K562 (cell line): ENCODE results near the gene ALK. TPM values are rescaled to one million over a fixed set of nuclear protein-coding genes. Genes with fewer than 3 reads are reported as not detected.

Experiments used
- ATAC-seq: fragments of 200-7000 bp; cut with Tn5 transposase; 3 replicates; pipeline ENCODE4 v1.9.1; 2020; ENCODE audit warnings: moderate library complexity
- BruUV-seq: library from RNA; stranded (reverse); fragments of 400-500 nt; replicated peaks from 2 replicates; lab custom pipeline; 2021; lab: Mats Ljungman, UMichigan
- CTCF ChIA-PET: fragments of 300-600 bp; formaldehyde crosslinking; extraction: SDS; loops from one replicate; lab custom pipeline; 2021; ENCODE audit warnings: low intra/inter-chr PET ratio; lab: Yijun Ruan, JAX
- POLR2A ChIA-PET: fragments of 300-600, 350-650 bp; sonication (Branson Sonifier 250); formaldehyde crosslinking; extraction: SDS; loops from one replicate; lab custom pipeline; 2021; ENCODE audit warnings: antibody characterized with exemption, inconsistent platforms; lab: Yijun Ruan, JAX
- DNase-seq, 4 experiments: peaks; one replicate each; pipeline versions ENCODE4 v3.0.0 to v3.0.0-alpha.2; 2011 to 2018; ENCODE audit warnings: low spot score in 3 of 4, mixed read lengths in 3 of 4; ENCODE audit errors: extremely low read depth in 1 of 4
- FAIRE-seq: peaks from 2 replicates; lab custom pipeline; 2011; peaks lifted over from hg19 to GRCh38; lab: Jason Lieb, UNC
- H2AFZ ChIP-seq: 2 replicates; pipeline ENCODE4 v1.6.0; 2011; ENCODE audit warnings: low read depth, low read length, control low read depth, inconsistent platforms
- H3K27ac ChIP-seq: fragments of 200-600 bp; 3 replicates; pipeline ENCODE4 v1.8.0; 2011; ENCODE audit warnings: low read depth, mild to moderate bottlenecking, control low read depth, inconsistent platforms, low read length, moderate library complexity, mixed read lengths; ENCODE audit errors: extremely low read depth
- H3K27me3 ChIP-seq, 2 experiments: fragments of 300-600 bp in 1 of 2; 2 replicates in 1 of 2; 3 replicates in 1 of 2; pipeline versions ENCODE4 v1.6.0 to v1.8.0; 2011; ENCODE audit warnings: inconsistent platforms in 2 of 2, low read length in 2 of 2, mild to moderate bottlenecking in 1 of 2, mixed read lengths in 1 of 2, moderate library complexity in 1 of 2; ENCODE audit not compliant: control insufficient read depth in 2 of 2, insufficient read depth in 2 of 2
- H3K36me3 ChIP-seq: fragments of 300-600 bp; 3 replicates; pipeline ENCODE4 v1.8.0; 2011; ENCODE audit warnings: mild to moderate bottlenecking, low read length, inconsistent platforms; ENCODE audit not compliant: control insufficient read depth, insufficient read depth
- H3K4me1 ChIP-seq, 2 experiments: fragments of 200-600 bp in 1 of 2; replicated peaks in 1 of 2; 2 replicates in 1 of 2; 3 replicates in 1 of 2; pipeline versions ENCODE4 v1.5.1 to v1.8.0; 2011; ENCODE audit warnings: inconsistent platforms in 2 of 2, low read length in 2 of 2, mild to moderate bottlenecking in 1 of 2, mixed read lengths in 1 of 2, moderate library complexity in 1 of 2; ENCODE audit not compliant: control insufficient read depth in 2 of 2, insufficient read depth in 2 of 2
- H3K4me2 ChIP-seq: 2 replicates; pipeline ENCODE4 v1.6.1; 2011; ENCODE audit warnings: low read length, control low read depth, inconsistent platforms, mixed read lengths; ENCODE audit not compliant: insufficient read depth
- H3K4me3 ChIP-seq: fragments of 200-600 bp; sonication (generic), shearing (Covaris generic); 2 replicates; pipeline ENCODE4 v1.5.1; 2016; ENCODE audit warnings: control low read depth, inconsistent platforms
- H3K79me2 ChIP-seq: fragments of 200-600 bp; 3 replicates; pipeline ENCODE4 v1.8.0; 2011; ENCODE audit warnings: low read length, inconsistent platforms; ENCODE audit not compliant: control insufficient read depth, insufficient read depth
- H3K9ac ChIP-seq, 2 experiments: 2 replicates each; pipeline versions ENCODE4 v1.6.0 to v1.6.1; 2011; ENCODE audit warnings: low read depth in 2 of 2, low read length in 2 of 2, control low read depth in 1 of 2, inconsistent platforms in 1 of 2, mild to moderate bottlenecking in 1 of 2, mixed read lengths in 1 of 2; ENCODE audit not compliant: insufficient read depth in 1 of 2
- H3K9me1 ChIP-seq: one replicate; pipeline ENCODE4 v1.6.0; 2011; ENCODE audit warnings: inconsistent platforms, mild to moderate bottlenecking, low read length, moderate library complexity; ENCODE audit not compliant: control insufficient read depth, insufficient read depth
- H3K9me3 ChIP-seq: replicated peaks from 2 replicates; pipeline ENCODE4 v1.5.1; 2011; ENCODE audit warnings: low read depth, low read length, inconsistent platforms; ENCODE audit not compliant: control insufficient read depth, insufficient read depth
- H4K20me1 ChIP-seq: replicated peaks from 2 replicates; pipeline ENCODE4 v1.6.1; 2011; ENCODE audit warnings: low read length, inconsistent platforms, mixed read lengths; ENCODE audit not compliant: control insufficient read depth, insufficient read depth
- AFF4 ChIP-seq: sonication (generic); formaldehyde crosslinking; IDR thresholded peaks from 2 replicates; pipeline ENCODE4 v1.8.0; 2023; ENCODE audit warnings: mild to moderate bottlenecking, missing genetic modification reagents
- BRD4 ChIP-seq: fragments of 200-600 bp; sonication (generic); IDR thresholded peaks from 2 replicates; pipeline ENCODE4 v1.6.1; 2017; ENCODE audit warnings: inconsistent platforms
- FUS ChIP-seq: fragments of 200-400 bp; formaldehyde crosslinking; optimal IDR thresholded peaks from 2 replicates; pipeline ENCODE3; 2017; ENCODE audit warnings: low read depth, low read length
- GABPB2 ChIP-seq: fragments of 250-450 bp; sonication (Bioruptor Pico); conservative IDR thresholded peaks from 2 replicates; pipeline ENCODE4 v1.5.1; 2021; ENCODE audit warnings: mild to moderate bottlenecking
- IRF1 ChIP-seq: sonication (generic); formaldehyde crosslinking; IDR thresholded peaks from 2 replicates; pipeline ENCODE4 v1.8.0; 2022; ENCODE audit warnings: missing genetic modification reagents, mild to moderate bottlenecking, borderline replicate concordance
- MAFF ChIP-seq: IDR thresholded peaks from 2 replicates; pipeline ENCODE4 v1.6.1; 2012; ENCODE audit warnings: low read length, improper control_type of control experiment
- MNT ChIP-seq, 2 experiments: fragments of 450-650 bp; conservative IDR thresholded peaks; 2 replicates each; pipeline ENCODE4 v1.6.1; 2017; ENCODE audit warnings: mild to moderate bottlenecking in 2 of 2, moderate library complexity in 2 of 2
- PHF20 ChIP-seq: fragments of 450-650 bp; IDR thresholded peaks from 2 replicates; pipeline ENCODE4 v1.6.1; 2018; ENCODE audit not compliant: partially characterized antibody
- POLR2A ChIP-seq: fragments of 450-650 bp; conservative IDR thresholded peaks from 2 replicates; pipeline ENCODE4 v1.6.1; 2016
- RBM39 ChIP-seq: fragments of 200-400 bp; formaldehyde crosslinking; optimal IDR thresholded peaks from 2 replicates; pipeline ENCODE3; 2018; ENCODE audit warnings: low read depth, low read length
- RNF2 ChIP-seq: sonication (generic); IDR thresholded peaks from 2 replicates; pipeline ENCODE4 v1.6.1; 2016
- TARDBP ChIP-seq: fragments of 450-650 bp; IDR thresholded peaks from 2 replicates; pipeline ENCODE4 v1.6.1; 2016
- ZNF133 ChIP-seq: fragments of 250-450 bp; sonication (Bioruptor Pico); IDR thresholded peaks from 2 replicates; pipeline ENCODE4 v1.4.0; 2020; ENCODE audit warnings: mild to moderate bottlenecking
- ZNF174 ChIP-seq: fragments of 250-450 bp; sonication (Bioruptor Pico); IDR thresholded peaks from 2 replicates; pipeline ENCODE4 v1.4.0; 2020; ENCODE audit warnings: mild to moderate bottlenecking
- WGBS: fragments of 100-300 bp; shearing (Covaris generic); methylation state at CpG from one replicate; pipeline ENCODE4 v1.1.6; 2016; ENCODE audit warnings: low coverage, mixed read lengths; ENCODE audit not compliant: insufficient coverage; ENCODE audit errors: missing lambda C conversion rate; 5-methylcytosine and 5-hydroxymethylcytosine counted together
- in situ Hi-C: fragments of 300-500 bp; cut with MboI; formaldehyde crosslinking; loops from 4 replicates; pipeline ENCODE4 v1.15.0; 2018; ENCODE audit warnings: inconsistent platforms, mixed read lengths
- intact Hi-C: fragments of 100-400 bp; cut with micrococcal nuclease; formaldehyde crosslinking; loops from 2 replicates; pipeline ENCODE4 v1.14.2; 2022
- polyA plus RNA-seq, 8 experiments: library from polyadenylated mRNA; depleted of rRNA in 4 of 8; stranded (reverse) in 5 of 8; unstranded in 3 of 8; fragments of >200 nt; fragmentation: Nextera tagmentation in 2 of 8; fragmentation: Illumina TruSeq in 1 of 8; extraction: Ambion mirVana in 2 of 8; extraction: Trizol in 1 of 8; gene quantifications; 2 replicates each; pipeline versions ENCODE4 v1.2.1 to v1.2.3, GENCODE V29; 2011 to 2014; ENCODE audit warnings: inconsistent platforms in 1 of 8, missing spikeins in 1 of 8
- total RNA-seq, 7 experiments: library from RNA; depleted of rRNA in 6 of 7; stranded (reverse); fragments of >200 nt in 6 of 7; fragmentation: Illumina TruSeq in 2 of 7; extraction: Trizol in 2 of 7; gene quantifications; 2 replicates each; pipeline versions ENCODE4 v1.2.1 to v1.2.3, GENCODE V29; 2011 to 2021; ENCODE audit warnings: low replicate concordance in 1 of 7
- TF ChIP-seq, protein P1 (sequence below): fragments of 450-650 bp; conservative IDR thresholded peaks from 2 replicates; pipeline ENCODE4 v1.6.1; 2016; ENCODE audit warnings: missing genetic modification characterization, low read depth, mild to moderate bottlenecking, missing compliant biosample characterization, moderate library complexity
- TF ChIP-seq, protein P2 (sequence below): fragments of 450-650 bp; IDR thresholded peaks from 2 replicates; pipeline ENCODE4 v1.7.0; 2016; ENCODE audit warnings: borderline replicate concordance

Gene ALK
- total and polyA plus RNA-seq, 9 of the 15 experiments (the other 6 are each of a cell fraction or from before 2014, with no cell fraction given), result not detected

DNA sequence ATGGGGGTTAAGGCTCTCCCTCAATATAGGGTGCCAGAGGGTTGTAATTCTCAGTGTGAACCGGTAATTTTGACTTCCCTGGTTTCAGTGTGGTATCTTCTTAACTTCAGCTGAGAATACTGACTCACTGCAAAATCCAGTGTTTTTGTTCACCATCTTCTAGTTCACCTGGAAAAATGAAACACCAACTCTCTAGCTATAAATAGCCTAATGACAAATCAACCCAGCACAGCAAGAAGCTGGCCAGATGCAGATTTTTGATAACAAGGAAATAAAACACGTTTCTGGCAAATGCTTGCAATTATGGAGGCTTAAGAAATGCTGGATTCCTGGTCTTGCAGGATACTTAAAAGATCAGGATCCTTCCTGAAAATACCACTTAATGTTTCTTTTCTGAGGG is 613.9 kb downstream of the ALK start:
- H3K79me2 ChIP-seq, result no peaks in the 10 kb centered on the region
- DNase-seq, result no peak
- no peak overlapping the region for H3K4me3 ChIP-seq
- intact Hi-C loops (no loop called here), in situ Hi-C loops (no loop called here)
- WGBS, result 0% methylated on average over 2 of the region's 2 CpGs
- ChIA-PET POLR2A (no interaction called here), CTCF (no interaction called here)
- no peak for ATAC-seq
- no peak overlapping the region for H3K27ac ChIP-seq
- BruUV-seq, result no TSS peak
- H3K9me3 ChIP-seq, result no peaks in the 10 kb centered on the region
- no peak overlapping the region for H2AFZ ChIP-seq
- FAIRE-seq, result no peak
- no peaks in the 10 kb centered on the region; a peak in 1 of 5 replicates for H3K27me3 ChIP-seq
- H3K36me3 ChIP-seq, result no peaks in the 10 kb centered on the region
- no peaks in the 10 kb centered on the region; the same call in 1 of the 2 replicates for H4K20me1 ChIP-seq
- H3K4me1 ChIP-seq, result no peaks in the 10 kb centered on the region
- no peak overlapping the region for H3K4me2 ChIP-seq
- H3K9ac ChIP-seq, result no peak overlapping the region
- no peaks in the 10 kb centered on the region for H3K9me1 ChIP-seq
- TF ChIP-seq RBM39, result no peak
- no peak for TF ChIP-seq ZNF174 (CRISPR knock-in tag)
- no peak for TF ChIP-seq MAFF
- TF ChIP-seq, protein P1, sequence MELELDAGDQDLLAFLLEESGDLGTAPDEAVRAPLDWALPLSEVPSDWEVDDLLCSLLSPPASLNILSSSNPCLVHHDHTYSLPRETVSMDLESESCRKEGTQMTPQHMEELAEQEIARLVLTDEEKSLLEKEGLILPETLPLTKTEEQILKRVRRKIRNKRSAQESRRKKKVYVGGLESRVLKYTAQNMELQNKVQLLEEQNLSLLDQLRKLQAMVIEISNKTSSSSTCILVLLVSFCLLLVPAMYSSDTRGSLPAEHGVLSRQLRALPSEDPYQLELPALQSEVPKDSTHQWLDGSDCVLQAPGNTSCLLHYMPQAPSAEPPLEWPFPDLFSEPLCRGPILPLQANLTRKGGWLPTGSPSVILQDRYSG, result no peak
- TF ChIP-seq ZNF133 (CRISPR knock-in tag), result no peak
- TF ChIP-seq FUS, result no peak
- no peak for TF ChIP-seq GABPB2
- no peak for TF ChIP-seq PHF20
- no peak for TF ChIP-seq POLR2A
- no peak for TF ChIP-seq IRF1
- no peak for TF ChIP-seq TARDBP
- TF ChIP-seq RNF2, result no peak
- TF ChIP-seq BRD4, result no peak
- TF ChIP-seq, protein P2, sequence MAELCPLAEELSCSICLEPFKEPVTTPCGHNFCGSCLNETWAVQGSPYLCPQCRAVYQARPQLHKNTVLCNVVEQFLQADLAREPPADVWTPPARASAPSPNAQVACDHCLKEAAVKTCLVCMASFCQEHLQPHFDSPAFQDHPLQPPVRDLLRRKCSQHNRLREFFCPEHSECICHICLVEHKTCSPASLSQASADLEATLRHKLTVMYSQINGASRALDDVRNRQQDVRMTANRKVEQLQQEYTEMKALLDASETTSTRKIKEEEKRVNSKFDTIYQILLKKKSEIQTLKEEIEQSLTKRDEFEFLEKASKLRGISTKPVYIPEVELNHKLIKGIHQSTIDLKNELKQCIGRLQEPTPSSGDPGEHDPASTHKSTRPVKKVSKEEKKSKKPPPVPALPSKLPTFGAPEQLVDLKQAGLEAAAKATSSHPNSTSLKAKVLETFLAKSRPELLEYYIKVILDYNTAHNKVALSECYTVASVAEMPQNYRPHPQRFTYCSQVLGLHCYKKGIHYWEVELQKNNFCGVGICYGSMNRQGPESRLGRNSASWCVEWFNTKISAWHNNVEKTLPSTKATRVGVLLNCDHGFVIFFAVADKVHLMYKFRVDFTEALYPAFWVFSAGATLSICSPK, result no peak
- no peak for TF ChIP-seq AFF4 (CRISPR knock-in tag)
- TF ChIP-seq MNT (conservative IDR thresholded peaks at IDR 0.05), result no peak
